Erythroblast (primary cell): ENCODE data around the gene SMIM20.

Experiments used
- GATA1 ChIP-seq: IDR thresholded peaks from 2 replicates; pipeline ENCODE4 v1.6.1; 2011; ENCODE audit warnings: low read depth, mild to moderate bottlenecking, control low read depth, low read length, moderate library complexity
- POLR2A ChIP-seq: IDR thresholded peaks from 2 replicates; pipeline ENCODE4 v1.6.1; 2011; ENCODE audit warnings: mild to moderate bottlenecking, low read length

DNA sequence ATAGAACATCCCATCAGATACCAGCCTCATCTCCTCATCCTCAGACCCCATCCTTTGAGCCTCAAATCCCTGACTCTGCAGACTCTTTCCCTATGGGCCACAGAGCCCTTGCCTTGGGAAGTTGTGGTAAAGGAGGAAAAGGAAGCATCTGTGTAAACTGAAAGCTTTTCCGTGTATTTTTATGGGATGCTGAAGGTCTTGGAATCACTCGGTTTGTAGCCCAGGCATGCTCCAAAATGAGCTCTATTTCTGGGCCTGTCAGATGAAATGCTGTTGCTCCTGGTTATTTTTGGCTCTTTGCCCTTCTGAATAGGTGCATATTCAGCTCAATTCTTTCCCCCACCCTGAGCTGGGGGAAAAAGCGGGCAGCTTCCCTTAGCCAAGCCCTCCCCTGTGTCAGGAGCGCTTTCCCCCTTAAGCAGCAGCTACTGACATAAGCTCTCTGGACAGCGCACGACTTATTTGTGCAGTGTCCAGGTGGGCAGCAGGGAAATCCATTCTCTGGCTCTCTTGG, 46.2 kb upstream of the SMIM20 start:
- TF ChIP-seq POLR2A (no peak), GATA1 (no peak)
